ENCODE data around the gene ITGA11.

Gene ITGA11

DNA sequence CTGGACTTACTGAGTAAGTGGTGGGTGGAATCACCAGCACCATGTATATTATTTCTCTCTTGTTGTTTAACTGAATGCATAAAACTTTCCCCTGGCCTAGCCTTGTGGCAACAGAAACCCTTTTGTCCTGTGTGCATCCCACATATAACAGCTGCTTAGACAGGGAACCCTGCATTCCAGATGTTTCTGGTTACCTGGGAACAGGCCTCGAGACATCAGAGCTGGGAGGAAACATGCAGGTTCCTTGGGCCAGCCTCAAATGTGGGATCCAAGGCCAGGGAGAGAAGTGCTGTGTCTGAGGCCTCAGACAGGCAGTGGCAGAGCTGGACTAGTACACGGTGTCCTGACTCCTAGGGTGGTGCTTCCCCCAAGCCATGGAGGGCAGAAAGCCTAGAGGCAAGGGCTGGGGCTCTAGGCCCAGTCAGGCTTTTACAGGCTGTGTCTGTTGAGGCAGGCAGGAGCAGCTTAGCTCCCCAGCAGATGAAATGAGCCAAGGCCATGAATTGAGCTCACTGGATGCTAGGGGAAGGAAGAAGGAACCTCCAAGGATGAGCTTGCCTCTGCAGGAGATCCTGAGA lies 57.7 kb downstream of the ITGA11 start:
- DNase-seq (ENCODE audit: low spot score): peak; percentile 64
- TF ChIP-seq, protein P1, sequence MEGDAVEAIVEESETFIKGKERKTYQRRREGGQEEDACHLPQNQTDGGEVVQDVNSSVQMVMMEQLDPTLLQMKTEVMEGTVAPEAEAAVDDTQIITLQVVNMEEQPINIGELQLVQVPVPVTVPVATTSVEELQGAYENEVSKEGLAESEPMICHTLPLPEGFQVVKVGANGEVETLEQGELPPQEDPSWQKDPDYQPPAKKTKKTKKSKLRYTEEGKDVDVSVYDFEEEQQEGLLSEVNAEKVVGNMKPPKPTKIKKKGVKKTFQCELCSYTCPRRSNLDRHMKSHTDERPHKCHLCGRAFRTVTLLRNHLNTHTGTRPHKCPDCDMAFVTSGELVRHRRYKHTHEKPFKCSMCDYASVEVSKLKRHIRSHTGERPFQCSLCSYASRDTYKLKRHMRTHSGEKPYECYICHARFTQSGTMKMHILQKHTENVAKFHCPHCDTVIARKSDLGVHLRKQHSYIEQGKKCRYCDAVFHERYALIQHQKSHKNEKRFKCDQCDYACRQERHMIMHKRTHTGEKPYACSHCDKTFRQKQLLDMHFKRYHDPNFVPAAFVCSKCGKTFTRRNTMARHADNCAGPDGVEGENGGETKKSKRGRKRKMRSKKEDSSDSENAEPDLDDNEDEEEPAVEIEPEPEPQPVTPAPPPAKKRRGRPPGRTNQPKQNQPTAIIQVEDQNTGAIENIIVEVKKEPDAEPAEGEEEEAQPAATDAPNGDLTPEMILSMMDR (IDR thresholded peaks at IDR 0.05): no peak
- Histone ChIP-seq H3K4me3 (no peak overlapping the region), H3K27ac (no peak overlapping the region)

DNA sequence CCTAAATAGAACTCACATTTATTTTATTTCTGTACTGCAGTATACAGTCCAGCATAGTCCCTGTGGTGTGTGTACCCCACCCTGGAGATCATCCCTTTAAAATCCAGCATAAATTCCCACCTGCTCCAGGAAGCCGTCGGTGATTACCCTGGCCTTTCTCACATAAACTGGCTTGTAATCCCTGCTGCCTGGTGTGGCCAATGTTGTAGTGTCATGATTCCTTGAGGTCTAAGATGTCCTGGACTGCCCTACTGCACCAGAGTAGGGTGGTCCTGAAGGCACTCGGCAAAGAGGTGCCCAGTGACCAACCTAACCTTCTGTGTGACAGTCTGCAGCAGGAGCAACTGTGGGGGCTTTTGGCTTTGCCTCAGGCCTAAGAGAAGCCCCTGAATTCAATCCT lies 58.9 kb downstream of the ITGA11 start:
- H3K4me3 ChIP-seq: no peak overlapping the region
- no peak overlapping the region for H3K27ac ChIP-seq
- peak; percentile 59 for DNase-seq (ENCODE audit: low spot score)
- TF ChIP-seq, protein P1 (IDR thresholded peaks at IDR 0.05): no peak

DNA sequence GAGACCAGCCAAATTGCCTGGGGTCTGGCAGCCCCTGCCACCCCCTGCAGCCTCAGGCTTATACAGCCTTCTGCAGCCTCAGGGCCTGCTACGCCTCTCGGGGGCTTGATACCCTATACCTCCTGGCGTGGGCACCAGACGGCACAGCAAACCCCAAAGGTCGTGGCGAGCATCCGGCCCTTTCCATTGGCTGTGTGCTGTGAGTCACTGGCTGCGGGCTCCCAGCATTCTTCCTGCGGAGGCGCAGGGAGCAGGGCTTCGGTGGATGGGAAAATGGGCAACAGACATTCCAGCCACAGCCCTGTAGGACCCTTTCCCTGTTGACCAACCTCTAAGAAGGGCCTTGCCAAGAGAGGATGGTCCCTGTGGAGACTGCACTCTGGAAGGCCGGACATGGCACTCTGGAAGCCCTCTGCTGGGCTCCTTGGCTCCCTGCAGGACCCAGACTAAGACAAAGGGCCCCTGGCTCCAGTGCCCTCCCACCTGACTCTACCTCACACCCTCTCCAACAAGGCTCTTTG lies 59.6 kb downstream of the ITGA11 start:
- no peak overlapping the region for H3K27ac ChIP-seq
- TF ChIP-seq, protein P1 (IDR thresholded peaks at IDR 0.05): no peak
- no peak overlapping the region for H3K4me3 ChIP-seq
- peak; percentile 63 for DNase-seq (ENCODE audit: low spot score)

DNA sequence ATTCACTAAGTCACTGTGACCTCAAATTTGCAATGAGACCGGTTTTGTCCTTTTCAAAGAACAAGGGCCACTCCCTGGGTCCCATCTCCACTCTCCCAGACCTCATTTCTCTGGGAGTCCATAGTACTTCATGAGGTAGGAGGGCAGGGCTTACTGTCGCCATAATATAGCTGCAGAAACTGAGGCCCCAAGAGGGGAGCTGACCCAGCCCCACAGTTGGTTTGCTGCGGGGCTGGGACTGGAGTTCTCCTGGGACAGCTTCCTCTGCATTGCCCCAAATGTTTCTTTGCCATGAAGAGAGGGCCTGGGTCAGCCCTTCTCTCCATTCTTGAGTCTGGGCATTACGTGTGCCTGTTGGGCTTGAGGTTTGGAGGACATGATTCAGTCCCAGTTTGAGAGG lies 60.1 kb downstream of the ITGA11 start:
- Histone ChIP-seq H3K4me3 (no peak overlapping the region), H3K27ac (no peak overlapping the region)
- peak; percentile 41 for DNase-seq (ENCODE audit: low spot score)
- TF ChIP-seq, protein P1 (IDR thresholded peaks at IDR 0.05): no peak

DNA sequence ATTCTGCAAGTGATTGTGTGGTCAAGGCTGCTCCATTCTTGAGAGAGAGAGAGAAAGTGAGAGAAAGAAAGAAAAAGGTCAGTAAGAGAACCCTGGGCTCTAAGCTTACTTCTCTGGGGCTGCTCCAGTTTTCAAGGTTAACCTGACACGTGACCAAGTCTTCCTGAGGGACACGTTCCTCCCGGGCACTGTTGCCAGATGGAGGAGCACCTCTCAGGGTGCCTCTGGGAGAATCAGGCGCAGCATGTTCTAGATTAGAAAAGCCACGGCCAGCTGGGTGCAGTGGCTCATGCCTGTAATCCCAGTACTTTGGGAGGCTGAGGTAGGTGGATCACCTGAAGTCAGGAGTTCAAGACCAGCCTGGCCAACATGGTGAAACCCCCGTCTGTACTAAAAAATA lies 60.8 kb downstream of the ITGA11 start:
- DNase-seq (ENCODE audit: low spot score): peak; percentile 57
- TF ChIP-seq, protein P1 (IDR thresholded peaks at IDR 0.05): no peak
- H3K27ac ChIP-seq: no peak overlapping the region
- no peak overlapping the region for H3K4me3 ChIP-seq

DNA sequence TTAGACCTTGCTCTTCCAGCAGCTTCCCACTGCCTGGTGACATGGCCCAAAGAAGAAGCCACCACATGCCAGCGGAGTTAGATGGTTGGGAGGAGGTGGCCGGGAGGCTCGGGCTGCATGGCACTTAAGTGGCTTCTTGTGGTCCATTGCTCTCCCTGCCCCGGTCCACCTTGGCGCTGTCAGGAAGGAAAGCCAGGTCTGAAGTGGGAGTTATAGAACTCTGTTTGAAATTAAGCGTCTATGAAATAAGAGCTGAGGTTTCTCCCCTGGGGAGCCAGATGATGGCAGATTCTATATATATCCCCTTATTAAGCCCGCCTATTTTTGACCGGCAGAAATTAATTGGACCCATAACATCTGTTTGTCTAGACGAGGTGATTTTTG lies 61.2 kb downstream of the ITGA11 start:
- TF ChIP-seq, protein P1 (IDR thresholded peaks at IDR 0.05): no peak
- H3K4me3 ChIP-seq: no peak overlapping the region
- no peak for DNase-seq (ENCODE audit: low spot score)
- no peak overlapping the region for H3K27ac ChIP-seq
